GM21526 (cell line): ENCODE measurements around the gene WNT8A.
"Not testable (repeated sequence)": the region's sequence is repeated elsewhere in the genome, so short reads cannot be mapped to it uniquely, and the experiment has no call there.

Source experiments
- ATAC-seq: cut with Tn5 transposase; IDR thresholded peaks from one replicate; pipeline ENCODE4 v1.9.1; 2021; ENCODE audit warnings: moderate library complexity; ENCODE audit not compliant: unreplicated experiment, low FRiP score

Gene WNT8A

DNA sequence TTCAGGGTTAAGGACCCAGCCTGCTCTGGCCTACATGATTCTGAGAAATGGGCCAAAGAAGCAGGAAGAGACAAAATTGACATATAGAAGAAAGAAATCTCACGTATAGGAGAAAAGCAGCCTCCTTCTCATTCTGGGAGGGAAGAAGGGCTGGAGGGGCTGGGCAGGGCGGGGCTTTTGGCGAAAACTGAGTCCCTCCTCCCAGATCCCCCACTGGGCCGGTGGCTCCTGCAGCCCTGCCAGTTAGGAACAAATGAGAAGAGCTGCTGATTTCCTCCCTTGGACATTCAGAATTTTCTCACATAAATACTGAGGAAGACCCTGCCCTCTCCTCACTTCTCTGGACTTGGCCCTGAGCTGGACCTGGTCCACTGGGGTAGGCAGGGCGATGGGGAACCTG lies at the start of gene WNT8A:
TSS of gene WNT8A (plus strand) at position 332 of the 400 bp plus-strand sequence. CDS start 95 bp downstream, outside the sequence.
- ATAC-seq = no peak

DNA sequence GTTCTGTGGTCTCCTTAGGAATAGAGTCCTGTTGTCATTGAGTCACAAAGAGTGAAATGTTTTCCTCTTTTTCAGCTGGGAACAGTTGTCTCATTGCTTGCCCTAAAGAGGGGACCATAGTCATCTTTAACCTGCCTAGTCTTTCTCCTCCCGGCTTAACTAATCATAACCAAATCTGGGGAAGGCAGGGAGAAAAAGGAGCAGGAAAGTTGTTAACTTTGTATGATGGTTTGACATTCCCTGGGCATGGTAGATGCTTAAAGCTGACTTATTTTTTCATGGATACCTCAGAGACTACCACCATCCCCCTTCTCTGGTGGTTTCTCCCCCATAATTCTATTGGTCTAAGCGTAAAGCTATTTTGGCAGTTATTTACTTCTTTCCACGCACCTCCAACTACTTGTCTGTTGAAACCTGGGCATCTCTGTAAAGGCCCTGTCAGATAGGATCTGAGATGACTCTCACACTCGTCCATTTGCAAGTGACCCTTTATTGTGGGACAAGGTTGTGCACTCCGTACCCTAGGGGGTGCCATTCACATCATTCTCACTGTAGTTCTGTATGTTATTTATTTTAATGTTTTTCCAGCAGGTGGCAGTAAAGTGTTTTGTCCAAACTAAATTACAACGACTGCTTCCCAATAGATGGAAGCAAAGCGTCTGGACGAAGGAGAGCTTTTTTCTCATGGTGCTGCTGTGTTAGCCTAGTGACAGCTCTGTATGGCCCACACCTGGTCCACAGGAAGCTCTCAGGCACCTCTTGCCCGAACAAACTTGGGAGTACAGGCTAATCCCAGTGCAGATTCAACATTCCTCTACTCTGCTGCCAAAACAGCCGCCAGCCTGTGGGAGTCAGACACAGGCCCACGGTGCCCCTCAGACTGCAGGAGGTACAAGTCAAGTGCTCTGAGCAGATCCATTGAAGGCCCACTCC lies 48.0 kb upstream of the WNT8A start:
- peak; percentile 45 for ATAC-seq

GRCh38 chr5:138037271-138037670 lies 46.6 kb upstream of the WNT8A start:
- ATAC-seq = no peak

- no peak for ATAC-seq
Observed at GRCh38 chr5:138037907-138038633, 45.8 kb upstream of the WNT8A start.

- no peak for ATAC-seq
Observed at GRCh38 chr5:138038826-138039225, 45.0 kb upstream of the WNT8A start.

DNA sequence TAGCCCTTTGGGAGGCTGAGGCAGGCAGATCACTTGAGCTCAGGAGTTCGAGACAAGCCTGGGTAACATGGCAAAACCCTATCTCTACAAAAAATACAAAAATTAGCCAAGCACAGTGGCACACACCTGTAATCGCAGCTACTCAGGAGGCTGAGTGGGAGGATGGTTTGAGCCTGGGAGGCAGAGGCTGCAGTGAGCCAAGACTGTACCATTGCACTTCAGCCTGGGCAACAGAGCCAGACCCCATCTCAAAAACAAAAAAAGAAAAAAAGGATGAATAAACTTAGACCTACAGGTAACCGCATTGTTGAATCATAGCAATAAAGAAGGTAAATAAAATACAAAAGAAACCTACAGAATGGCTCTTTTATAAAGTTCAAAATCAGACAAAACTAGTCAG lies 38.5 kb upstream of the WNT8A start:
- not testable (repeated sequence) for ATAC-seq

DNA sequence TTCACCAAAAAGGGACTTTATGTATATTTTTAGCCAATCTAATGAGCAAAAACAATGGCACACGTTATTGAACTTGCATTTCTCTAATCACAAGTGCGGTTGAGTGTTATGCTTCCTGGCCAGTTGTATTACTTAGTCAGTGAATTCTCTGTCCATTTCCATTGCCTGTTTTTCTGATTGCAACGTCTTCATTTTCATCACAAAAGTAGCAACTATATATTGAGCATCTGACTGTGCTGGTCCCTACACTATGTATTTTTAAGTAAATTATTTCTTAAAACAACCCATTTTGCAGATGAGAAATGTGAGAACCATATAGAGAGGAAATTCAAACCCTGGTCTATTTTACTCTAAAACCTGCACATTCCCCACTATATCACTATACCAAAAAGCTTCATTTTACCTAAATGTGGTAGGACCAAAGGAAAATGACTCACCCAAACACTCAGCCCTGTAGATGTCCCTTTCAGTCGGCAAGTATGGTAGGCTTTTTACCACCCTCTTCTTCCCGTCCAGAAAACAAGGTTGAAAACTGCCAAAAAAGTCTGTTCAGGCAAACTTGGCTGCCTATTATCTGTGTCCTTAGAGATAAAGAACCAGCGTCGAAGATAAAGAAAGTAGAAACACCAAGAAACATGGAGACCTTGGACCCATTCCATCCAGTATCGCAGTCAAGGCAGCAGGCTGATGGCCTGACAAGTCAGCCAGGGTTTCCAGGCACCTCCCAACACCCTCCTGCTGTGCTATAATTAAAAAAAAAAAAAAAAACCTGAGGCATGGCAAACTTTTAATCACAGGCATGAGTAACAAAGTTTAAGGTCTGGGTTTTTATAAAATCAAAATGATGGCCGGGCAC lies 32.2 kb upstream of the WNT8A start:
- ATAC-seq = no peak

GRCh38 chr5:138052718-138053117 lies 31.1 kb upstream of the WNT8A start:
- ATAC-seq = not testable (repeated sequence)

GRCh38 chr5:138053554-138053953 lies 30.3 kb upstream of the WNT8A start:
- no peak for ATAC-seq

DNA sequence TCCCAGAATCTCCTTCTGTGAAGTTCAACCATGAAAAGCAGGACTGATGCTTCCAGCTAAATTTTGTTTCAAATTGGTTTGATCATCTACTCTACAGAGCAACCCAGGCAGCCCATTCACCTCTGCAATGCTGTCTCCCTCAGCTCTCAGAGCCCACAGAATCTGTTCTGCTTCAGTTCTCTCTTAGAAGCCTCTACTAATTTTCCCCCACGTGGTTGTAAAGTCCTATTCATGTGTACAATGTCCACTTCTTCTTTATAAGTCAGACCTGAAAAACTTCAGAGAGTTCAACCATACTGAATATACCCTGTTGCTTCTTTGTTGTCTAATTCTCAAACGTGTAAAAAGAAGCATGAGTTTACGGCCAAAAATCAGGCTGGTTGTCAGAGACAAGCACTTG lies 29.6 kb upstream of the WNT8A start:
- ATAC-seq = no peak

GRCh38 chr5:138054847-138055558 lies 28.8 kb upstream of the WNT8A start:
- no peak for ATAC-seq

DNA sequence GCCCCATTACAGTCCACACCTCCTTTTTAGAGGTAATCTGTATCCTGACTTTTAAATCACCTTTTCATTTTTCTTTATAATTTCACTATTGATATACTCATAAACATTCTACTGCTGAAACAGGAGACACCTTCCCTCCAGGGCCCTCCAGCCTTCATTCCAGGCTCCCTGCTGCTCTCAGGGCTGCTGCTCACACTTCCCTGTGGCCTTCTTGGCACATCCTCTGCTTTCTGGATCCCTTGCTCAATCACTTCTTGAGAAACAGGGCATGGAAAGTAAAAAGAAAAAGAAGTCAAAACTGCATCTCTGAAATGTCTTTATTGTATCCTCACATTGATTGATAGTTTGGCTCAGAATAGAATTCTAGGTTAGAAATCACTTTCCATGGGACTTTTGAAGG lies 19.3 kb upstream of the WNT8A start:
- no peak for ATAC-seq

- no peak for ATAC-seq
Observed at GRCh38 chr5:138065102-138065501, 18.7 kb upstream of the WNT8A start.

- ATAC-seq = no peak
Observed at GRCh38 chr5:138067945-138068344, 15.9 kb upstream of the WNT8A start.

DNA sequence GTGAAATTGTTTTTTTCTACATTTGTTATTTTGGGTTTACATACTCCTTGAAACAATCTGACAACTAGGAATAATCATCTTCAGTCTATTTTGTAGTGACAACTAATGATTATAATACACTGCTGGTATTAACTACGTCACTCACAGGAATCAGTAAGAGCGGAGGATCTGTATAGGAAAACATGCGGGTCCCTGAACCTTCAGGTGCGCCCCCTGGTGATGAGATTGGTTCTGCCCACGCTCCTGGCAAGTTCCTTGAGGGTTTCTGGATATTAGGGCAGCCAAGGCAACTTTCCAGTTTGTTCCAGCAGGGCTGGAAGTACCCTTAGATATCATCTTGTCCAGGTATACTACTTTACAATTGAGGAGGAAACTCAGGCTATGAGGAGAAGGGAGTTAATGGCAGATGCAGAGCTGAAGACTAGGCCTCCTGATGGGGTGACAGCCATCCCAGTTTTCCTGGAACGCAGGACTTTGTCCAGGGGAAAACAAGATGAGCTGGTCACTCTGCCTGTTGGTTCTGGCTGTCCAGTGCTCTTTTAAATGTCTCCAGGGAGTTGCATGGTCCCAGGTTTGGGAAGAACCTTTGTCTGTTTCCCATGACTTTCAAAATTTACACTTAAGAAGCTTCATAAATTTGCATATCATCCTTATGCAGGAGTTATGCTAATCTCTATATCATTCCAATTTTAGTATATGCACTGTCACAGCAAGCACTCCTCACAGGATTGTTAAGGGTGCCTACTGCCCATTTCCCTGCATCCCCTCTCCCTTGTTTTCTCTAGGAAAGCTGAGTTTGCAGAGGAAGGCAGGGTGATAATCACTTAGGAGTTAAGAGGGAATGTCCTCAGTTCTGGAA lies 14.9 kb upstream of the WNT8A start:
- no peak for ATAC-seq

DNA sequence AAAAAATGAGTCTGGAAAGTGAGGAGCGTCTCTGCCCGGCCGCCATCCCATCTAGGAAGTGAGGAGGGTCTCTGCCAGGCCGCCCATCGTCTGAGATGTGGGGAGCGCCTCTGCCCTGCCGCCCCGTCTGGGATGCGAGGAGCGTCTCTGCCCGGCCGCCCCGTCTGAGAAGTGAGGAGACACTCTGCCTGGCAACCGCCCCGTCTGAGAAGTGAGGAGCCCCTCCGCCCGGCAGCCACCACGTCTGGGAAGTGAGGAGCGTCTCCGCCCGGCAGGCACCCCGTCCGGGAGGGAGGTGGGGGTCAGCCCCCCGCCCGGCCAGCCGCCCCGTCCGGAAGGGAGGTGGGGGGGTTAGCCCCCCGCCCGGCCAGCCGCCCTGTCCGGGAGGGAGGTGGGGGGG lies 13.8 kb upstream of the WNT8A start:
- ATAC-seq = not testable (repeated sequence)

DNA sequence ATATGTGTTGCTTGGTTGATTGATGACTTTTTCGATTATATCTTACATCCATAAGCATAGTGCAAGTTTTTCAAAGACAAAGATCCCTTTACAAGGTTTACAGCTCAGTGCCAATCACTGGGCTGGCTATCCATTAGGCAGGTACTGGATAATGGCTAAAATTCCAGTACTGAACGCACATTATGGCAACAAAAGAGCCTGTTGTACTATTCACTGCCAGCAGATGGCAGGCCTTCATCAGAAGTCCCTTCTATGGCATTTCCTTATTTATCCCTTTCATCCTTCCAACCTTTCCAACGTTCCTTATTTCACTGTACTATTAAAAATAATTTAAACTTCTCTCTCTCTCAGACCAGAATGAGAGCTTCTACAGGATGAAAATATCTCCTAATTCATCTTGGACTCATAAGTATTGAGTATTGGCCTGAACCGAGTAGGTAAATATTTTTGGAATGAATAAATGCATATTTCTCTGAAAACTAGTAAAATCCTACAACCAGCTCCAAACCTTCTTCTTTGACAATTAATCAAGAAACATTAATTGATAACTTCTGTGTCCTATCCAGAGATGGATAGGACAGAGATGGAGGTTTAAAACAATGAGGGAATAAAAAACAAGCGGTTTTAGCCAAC lies 6.7 kb upstream of the WNT8A start:
- ATAC-seq = no peak

GRCh38 chr5:138078006-138078643 lies 5.7 kb upstream of the WNT8A start:
- no peak for ATAC-seq
